Measurements from ENCODE around the gene SHISA6.

SHISA6 gene

GRCh38 chr17:11240841-11241610, at the start of gene SHISA6:
SHISA6 (plus strand) TSS chr17:11241213.
- DNase-seq (ENCODE audit: low read depth in 2 of 2, low spot score in 1 of 2), result no peak

GRCh38 chr17:11195801-11196200, 45.2 kb upstream of the SHISA6 start:
- DNase-seq (ENCODE audit: low read depth in 2 of 2, low spot score in 1 of 2), result no peak

GRCh38 chr17:11204991-11205390, 36.0 kb upstream of the SHISA6 start:
- DNase-seq (ENCODE audit: low read depth in 2 of 2, low spot score in 1 of 2), result no peak

GRCh38 chr17:11205659-11206058, 35.4 kb upstream of the SHISA6 start:
- DNase-seq (ENCODE audit: low read depth in 2 of 2, low spot score in 1 of 2), result no peak

- DNase-seq (ENCODE audit: low read depth in 2 of 2, low spot score in 1 of 2), result no peak
Measured at GRCh38 chr17:11209906-11210305, 31.1 kb upstream of the SHISA6 start.

GRCh38 chr17:11212792-11213191, 28.2 kb upstream of the SHISA6 start:
- DNase-seq (ENCODE audit: low read depth in 2 of 2, low spot score in 1 of 2), result no peak

- DNase-seq (ENCODE audit: low read depth in 2 of 2, low spot score in 1 of 2), result no peak
Measured at GRCh38 chr17:11216976-11217375, 24.0 kb upstream of the SHISA6 start.

GRCh38 chr17:11221196-11221595, 19.8 kb upstream of the SHISA6 start:
- DNase-seq (ENCODE audit: low read depth in 2 of 2, low spot score in 1 of 2), result no peak

GRCh38 chr17:11221721-11222120, 19.3 kb upstream of the SHISA6 start:
- no peak for DNase-seq (ENCODE audit: low read depth in 2 of 2, low spot score in 1 of 2)

- no peak for DNase-seq (ENCODE audit: low read depth in 2 of 2, low spot score in 1 of 2)
Measured at GRCh38 chr17:11238705-11239104, 2.3 kb upstream of the SHISA6 start.

GRCh38 chr17:11239379-11239970, 1.5 kb upstream of the SHISA6 start:
- DNase-seq (ENCODE audit: low read depth in 2 of 2, low spot score in 1 of 2), result no peak

- no peak for DNase-seq (ENCODE audit: low read depth in 2 of 2, low spot score in 1 of 2)
Measured at GRCh38 chr17:11240041-11240840, 772 bp upstream of the SHISA6 start.

GRCh38 chr17:11241611-11242226, 706 bp downstream of the SHISA6 start:
- DNase-seq (ENCODE audit: low read depth in 2 of 2, low spot score in 1 of 2), result no peak

- no peak for DNase-seq (ENCODE audit: low read depth in 2 of 2, low spot score in 1 of 2)
Measured at GRCh38 chr17:11242411-11242810, 1.4 kb downstream of the SHISA6 start.

GRCh38 chr17:11244776-11245175, 3.8 kb downstream of the SHISA6 start:
- no peak for DNase-seq (ENCODE audit: low read depth in 2 of 2, low spot score in 1 of 2)

- no peak for DNase-seq (ENCODE audit: low read depth in 2 of 2, low spot score in 1 of 2)
Measured at GRCh38 chr17:11245187-11245586, 4.2 kb downstream of the SHISA6 start.

GRCh38 chr17:11245791-11246190, 4.8 kb downstream of the SHISA6 start:
- DNase-seq (ENCODE audit: low read depth in 2 of 2, low spot score in 1 of 2), result no peak

- no peak for DNase-seq (ENCODE audit: low read depth in 2 of 2, low spot score in 1 of 2)
Measured at GRCh38 chr17:11250161-11250560, 9.1 kb downstream of the SHISA6 start.

- no peak for DNase-seq (ENCODE audit: low read depth in 2 of 2, low spot score in 1 of 2)
Measured at GRCh38 chr17:11251561-11252107, 10.6 kb downstream of the SHISA6 start.

GRCh38 chr17:11252146-11252545, 11.1 kb downstream of the SHISA6 start:
- DNase-seq (ENCODE audit: low read depth in 2 of 2, low spot score in 1 of 2), result no peak

- no peak for DNase-seq (ENCODE audit: low read depth in 2 of 2, low spot score in 1 of 2)
Measured at GRCh38 chr17:11256877-11257276, 15.9 kb downstream of the SHISA6 start.
